HepG2 (cell line): Measurements from ENCODE around the gene SP1. TPM values are rescaled to one million over a fixed set of nuclear protein-coding genes. Genes with fewer than 3 reads are reported as not detected.

Experiments
- CHD2 ChIP-seq: IDR thresholded peaks from 2 replicates; pipeline ENCODE4 v1.6.1; 2011; ENCODE audit warnings: low read depth, low read length, improper control_type of control experiment
- ELF1 ChIP-seq: sonication (generic); formaldehyde crosslinking; IDR thresholded peaks from 2 replicates; pipeline ENCODE4 v1.4.0; 2020; ENCODE audit warnings: missing genetic modification reagents
- HOMEZ ChIP-seq: IDR thresholded peaks from 2 replicates; pipeline ENCODE4 v1.6.1; 2016; ENCODE audit warnings: low read depth
- HOXA3 ChIP-seq: sonication (generic); formaldehyde crosslinking; IDR thresholded peaks from 2 replicates; pipeline ENCODE4 v1.5.0; 2020; ENCODE audit warnings: missing genetic modification reagents
- JUND ChIP-seq: sonication (generic); formaldehyde crosslinking; IDR thresholded peaks from 2 replicates; pipeline ENCODE4 v1.8.0; 2022; ENCODE audit warnings: mild to moderate bottlenecking, missing genetic modification reagents
- KLF12 ChIP-seq: sonication (generic); formaldehyde crosslinking; IDR thresholded peaks from 2 replicates; pipeline ENCODE4 v1.4.0; 2020; ENCODE audit warnings: missing genetic modification reagents, borderline replicate concordance
- KMT2B ChIP-seq: IDR thresholded peaks from 2 replicates; pipeline ENCODE4 v1.6.1; 2016; ENCODE audit warnings: missing genetic modification reagents, missing compliant biosample characterization
- MAZ ChIP-seq, 2 experiments: sonication (generic) in 1 of 2; formaldehyde crosslinking in 1 of 2; IDR thresholded peaks; 2 replicates each; pipeline versions ENCODE4 v1.5.0 to v1.6.1; 2012 to 2020; ENCODE audit warnings: low read depth in 2 of 2, mild to moderate bottlenecking in 2 of 2, borderline replicate concordance in 1 of 2, improper control_type of control experiment in 1 of 2, low read length in 1 of 2, missing genetic modification reagents in 1 of 2, moderate library complexity in 1 of 2
- MED13 ChIP-seq: sonication (generic); formaldehyde crosslinking; IDR thresholded peaks from 2 replicates; pipeline ENCODE4 v1.5.0; 2020; ENCODE audit warnings: missing genetic modification reagents
- MIER2 ChIP-seq: IDR thresholded peaks from 2 replicates; pipeline ENCODE4 v1.6.1; 2016; ENCODE audit warnings: missing biosample characterization, missing genetic modification reagents
- NPAS2 ChIP-seq: sonication (generic); formaldehyde crosslinking; IDR thresholded peaks from 2 replicates; pipeline ENCODE4 v1.8.0; 2022; ENCODE audit warnings: mild to moderate bottlenecking, missing genetic modification reagents, borderline replicate concordance
- NR2F6 ChIP-seq, 2 experiments: IDR thresholded peaks; 2 replicates each; pipeline ENCODE4 v1.6.1; 2016; ENCODE audit warnings: antibody characterized with exemption in 1 of 2, mild to moderate bottlenecking in 1 of 2
- PHF8 ChIP-seq: sonication (generic); formaldehyde crosslinking; IDR thresholded peaks from 2 replicates; pipeline ENCODE4 v1.5.0; 2020; ENCODE audit warnings: missing genetic modification reagents
- POLR2G ChIP-seq: fragments of 200-400 bp; formaldehyde crosslinking; IDR thresholded peaks from 2 replicates; pipeline ENCODE4 v1.6.1; 2018; ENCODE audit warnings: mild to moderate bottlenecking, low read depth, low read length, moderate library complexity
- SAP130 ChIP-seq: IDR thresholded peaks from 2 replicates; pipeline ENCODE4 v1.6.1; 2016; ENCODE audit warnings: low read depth
- ZFP36 ChIP-seq: fragments of 150-350 bp; IDR thresholded peaks from 2 replicates; pipeline ENCODE4 v1.6.1; 2018; ENCODE audit warnings: borderline replicate concordance, low read length, low read depth; ENCODE audit not compliant: partially characterized antibody
- ZFP62 ChIP-seq: sonication (generic); formaldehyde crosslinking; IDR thresholded peaks from 2 replicates; pipeline ENCODE4 v1.4.0; 2020; ENCODE audit warnings: missing genetic modification reagents
- ZMYM3 ChIP-seq: sonication (generic); formaldehyde crosslinking; IDR thresholded peaks from 2 replicates; pipeline ENCODE4 v1.5.1; 2020; ENCODE audit warnings: mild to moderate bottlenecking, missing genetic modification reagents
- ZNF142 ChIP-seq: sonication (generic); formaldehyde crosslinking; IDR thresholded peaks from 2 replicates; pipeline ENCODE4 v1.4.0; 2020; ENCODE audit warnings: missing genetic modification reagents
- ZNF276 ChIP-seq: sonication (generic); formaldehyde crosslinking; IDR thresholded peaks from 2 replicates; pipeline ENCODE4 v1.4.0; 2020; ENCODE audit warnings: mild to moderate bottlenecking, low read depth, missing genetic modification reagents
- polyA plus RNA-seq, 8 experiments: library from polyadenylated mRNA; depleted of rRNA in 3 of 8; stranded (reverse) in 7 of 8; unstranded in 1 of 8; fragments of >200 nt; fragmentation: Illumina TruSeq in 4 of 8; extraction: Trizol in 4 of 8; gene quantifications; 2 replicates each; pipeline versions ENCODE4 v1.2.1 to v1.2.3, GENCODE V29; 2011 to 2016; ENCODE audit warnings: low read depth in 4 of 8, missing spikeins in 1 of 8, mixed read lengths in 1 of 8; ENCODE audit not compliant: insufficient read depth in 1 of 8
- total RNA-seq, 5 experiments: library from RNA; depleted of rRNA; stranded (reverse); fragments of >200 nt; fragmentation: Illumina TruSeq; extraction: Trizol; gene quantifications; 2 replicates each; pipeline ENCODE4 v1.2.3, GENCODE V29; 2016; ENCODE audit warnings: low read depth in 1 of 5

The SP1 gene
- total and polyA plus RNA-seq, 2 of the 13 experiments (the other 11 are each of a cell fraction or from before 2014, with no cell fraction given): 26.5 to 27.5 TPM

GRCh38 chr12:53452159-53453077 is 72.4 kb downstream of the SP1 start (continued):
- 0 out of 2 replicates have a peak, but pooled peaks have one; percentile 18 for TF ChIP-seq KLF12 (CRISPR knock-in tag)
- TF ChIP-seq KMT2B (CRISPR knock-in tag): no peak
- TF ChIP-seq ZNF276: no peak
- no peak for TF ChIP-seq NPAS2 (CRISPR knock-in tag)
- TF ChIP-seq ZNF142: peak; percentile 59; the same call in 1 of the 2 replicates
- TF ChIP-seq MED13 (CRISPR knock-in tag): 0 out of 2 replicates have a peak, but pooled peaks have one; percentile 32
- TF ChIP-seq POLR2G: peak; percentile 53
- peak; percentile 29; the same call in 1 of the 2 replicates for TF ChIP-seq SAP130 (CRISPR knock-in tag)
- TF ChIP-seq ELF1 (CRISPR knock-in tag): 0 out of 2 replicates have a peak, but pooled peaks have one; percentile 22
- no peak for TF ChIP-seq ZFP36
- no peak for TF ChIP-seq JUND
- peak; percentile 99 for TF ChIP-seq PHF8 (CRISPR knock-in tag)
- no peak for TF ChIP-seq ZFP62 (CRISPR knock-in tag)
- TF ChIP-seq HOMEZ (CRISPR knock-in tag): 0 out of 2 replicates have a peak, but pooled peaks have one; percentile 10
- TF ChIP-seq ZMYM3 (CRISPR knock-in tag): no peak
- no peak for TF ChIP-seq NR2F6 (IDR thresholded peaks at IDR 0.05)
- TF ChIP-seq NR2F6 (CRISPR knock-in tag; IDR thresholded peaks at IDR 0.05): no peak
- peak; percentile 71 for TF ChIP-seq CHD2
- peak; percentile 40; the same call in 1 of the 2 replicates for TF ChIP-seq MAZ (IDR thresholded peaks at IDR 0.05; ENCODE audit: borderline replicate concordance, low read depth, low read length)
- TF ChIP-seq MAZ (CRISPR knock-in tag; IDR thresholded peaks at IDR 0.05; ENCODE audit: low read depth): no peak; the same call in 1 of the 2 replicates
- no peak for TF ChIP-seq MIER2 (CRISPR knock-in tag)
- TF ChIP-seq HOXA3 (CRISPR knock-in tag): 0 out of 2 replicates have a peak, but pooled peaks have one; percentile 17
